ENCODE results near the gene ELOVL1.

DNA sequence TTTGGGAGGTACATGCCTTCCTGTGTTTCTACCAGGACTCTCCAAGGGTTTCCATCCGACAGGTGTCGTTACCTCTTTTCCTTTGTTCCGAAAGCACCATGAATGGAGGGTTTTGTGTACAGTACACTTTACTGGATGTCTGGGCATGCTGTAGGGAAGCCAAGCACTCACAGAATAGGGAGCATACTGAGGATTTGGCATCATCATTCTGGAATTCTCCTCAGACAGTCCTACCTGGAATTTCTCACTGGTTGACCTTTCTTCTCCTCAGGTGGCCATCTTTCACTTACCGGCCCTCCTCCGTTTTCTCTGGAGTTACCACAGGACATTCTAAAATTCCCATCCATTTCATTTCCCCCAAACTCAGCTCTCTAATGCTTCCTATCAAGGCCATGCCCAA, 36.1 kb downstream of the ELOVL1 start:
- TF ChIP-seq, protein P1, sequence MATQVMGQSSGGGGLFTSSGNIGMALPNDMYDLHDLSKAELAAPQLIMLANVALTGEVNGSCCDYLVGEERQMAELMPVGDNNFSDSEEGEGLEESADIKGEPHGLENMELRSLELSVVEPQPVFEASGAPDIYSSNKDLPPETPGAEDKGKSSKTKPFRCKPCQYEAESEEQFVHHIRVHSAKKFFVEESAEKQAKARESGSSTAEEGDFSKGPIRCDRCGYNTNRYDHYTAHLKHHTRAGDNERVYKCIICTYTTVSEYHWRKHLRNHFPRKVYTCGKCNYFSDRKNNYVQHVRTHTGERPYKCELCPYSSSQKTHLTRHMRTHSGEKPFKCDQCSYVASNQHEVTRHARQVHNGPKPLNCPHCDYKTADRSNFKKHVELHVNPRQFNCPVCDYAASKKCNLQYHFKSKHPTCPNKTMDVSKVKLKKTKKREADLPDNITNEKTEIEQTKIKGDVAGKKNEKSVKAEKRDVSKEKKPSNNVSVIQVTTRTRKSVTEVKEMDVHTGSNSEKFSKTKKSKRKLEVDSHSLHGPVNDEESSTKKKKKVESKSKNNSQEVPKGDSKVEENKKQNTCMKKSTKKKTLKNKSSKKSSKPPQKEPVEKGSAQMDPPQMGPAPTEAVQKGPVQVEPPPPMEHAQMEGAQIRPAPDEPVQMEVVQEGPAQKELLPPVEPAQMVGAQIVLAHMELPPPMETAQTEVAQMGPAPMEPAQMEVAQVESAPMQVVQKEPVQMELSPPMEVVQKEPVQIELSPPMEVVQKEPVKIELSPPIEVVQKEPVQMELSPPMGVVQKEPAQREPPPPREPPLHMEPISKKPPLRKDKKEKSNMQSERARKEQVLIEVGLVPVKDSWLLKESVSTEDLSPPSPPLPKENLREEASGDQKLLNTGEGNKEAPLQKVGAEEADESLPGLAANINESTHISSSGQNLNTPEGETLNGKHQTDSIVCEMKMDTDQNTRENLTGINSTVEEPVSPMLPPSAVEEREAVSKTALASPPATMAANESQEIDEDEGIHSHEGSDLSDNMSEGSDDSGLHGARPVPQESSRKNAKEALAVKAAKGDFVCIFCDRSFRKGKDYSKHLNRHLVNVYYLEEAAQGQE (IDR thresholded peaks at IDR 0.05; ENCODE audit: low read depth): no peak
- no peak for TF ChIP-seq ELF1 (IDR thresholded peaks at IDR 0.05; ENCODE audit: borderline replicate concordance, low read depth)
